HG02938 (cell line): Measurements from ENCODE around the gene DEPDC5.
"Not testable (repeated sequence)": the region's sequence is repeated elsewhere in the genome, so short reads cannot be mapped to it uniquely, and the experiment has no call there.

Source experiments
- ATAC-seq: cut with Tn5 transposase; IDR thresholded peaks from one replicate; pipeline ENCODE4 v1.9.1; 2021; ENCODE audit warnings: mild to moderate bottlenecking, moderate library complexity; ENCODE audit not compliant: unreplicated experiment

The DEPDC5 gene

GRCh38 chr22:31813898-31814297 lies 60.1 kb downstream of the DEPDC5 start:
- ATAC-seq, result not testable (repeated sequence)

DNA sequence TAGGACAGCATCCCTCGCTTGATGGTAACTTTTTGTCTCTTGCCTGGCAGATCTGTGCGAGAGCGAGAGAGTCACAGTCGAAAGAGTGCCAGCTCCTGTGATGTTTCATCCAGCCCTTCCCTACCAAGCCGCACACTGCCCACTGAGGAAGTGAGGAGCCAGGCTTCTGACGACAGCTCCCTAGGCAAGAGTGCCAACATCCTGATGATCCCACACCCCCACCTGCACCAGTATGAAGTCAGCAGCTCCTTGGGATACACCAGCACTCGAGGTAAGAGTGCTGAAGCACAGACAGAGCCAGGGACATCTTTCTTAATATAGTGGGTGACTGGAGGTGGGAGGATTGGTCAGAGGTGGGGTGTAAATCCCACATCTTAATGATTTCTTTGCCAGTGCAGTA lies 61.1 kb downstream of the DEPDC5 start:
- no peak for ATAC-seq

- ATAC-seq, result not testable (repeated sequence)
Measured at GRCh38 chr22:31815383-31815814, 61.6 kb downstream of the DEPDC5 start.

GRCh38 chr22:31816750-31817149 lies 62.9 kb downstream of the DEPDC5 start:
- ATAC-seq, result no peak

- no peak for ATAC-seq
Measured at GRCh38 chr22:31818481-31819392, 64.9 kb downstream of the DEPDC5 start.

DNA sequence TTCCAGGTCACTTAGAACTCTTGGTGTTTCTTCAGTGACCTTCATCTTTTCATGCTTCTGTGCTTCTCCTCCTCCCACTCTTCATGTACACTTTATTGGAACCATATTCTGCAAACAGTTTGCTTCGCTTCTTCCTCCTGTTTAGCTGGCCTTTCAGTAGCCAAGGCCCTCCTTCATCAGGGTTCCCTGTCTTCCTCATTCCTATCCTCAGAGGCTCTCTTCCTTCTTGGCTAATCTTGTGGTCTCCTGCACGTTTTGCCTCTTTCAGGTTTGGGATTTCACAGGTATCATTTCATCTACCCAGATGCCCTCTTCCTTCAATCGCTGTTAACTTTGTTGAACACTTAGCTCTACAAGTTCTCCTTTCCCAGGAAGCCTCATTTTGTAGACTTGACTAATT lies 66.8 kb downstream of the DEPDC5 start:
- no peak for ATAC-seq

DNA sequence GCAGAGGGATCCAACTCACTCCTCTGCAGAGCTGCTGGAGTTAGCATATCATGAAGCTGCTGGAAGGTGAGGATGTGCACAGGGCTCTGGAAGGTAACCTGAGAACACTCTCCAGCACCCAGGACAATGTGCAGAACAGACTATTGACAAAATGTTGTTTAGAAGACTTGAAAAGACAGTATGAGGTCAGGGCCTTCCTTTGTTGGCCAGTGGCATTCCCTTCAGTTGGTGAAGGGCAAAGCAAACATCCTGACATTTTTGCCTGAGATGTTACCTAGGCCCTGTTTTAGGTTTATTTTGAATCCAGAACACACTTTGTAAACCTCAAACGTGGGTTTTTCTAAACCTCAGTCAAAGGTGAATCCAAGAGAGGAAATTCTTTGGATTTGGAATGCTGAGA lies 67.8 kb downstream of the DEPDC5 start:
- ATAC-seq, result no peak

GRCh38 chr22:31822523-31822922 lies 68.7 kb downstream of the DEPDC5 start:
- ATAC-seq, result no peak

GRCh38 chr22:31825513-31825912 lies 71.7 kb downstream of the DEPDC5 start:
- no peak for ATAC-seq

- ATAC-seq, result no peak
Measured at GRCh38 chr22:31826443-31826842, 72.6 kb downstream of the DEPDC5 start.

- no peak for ATAC-seq
Measured at GRCh38 chr22:31828739-31829138, 74.9 kb downstream of the DEPDC5 start.

GRCh38 chr22:31829505-31829904 lies 75.7 kb downstream of the DEPDC5 start:
- no peak for ATAC-seq

- no peak for ATAC-seq
Measured at GRCh38 chr22:31830721-31831070, 76.9 kb downstream of the DEPDC5 start.

GRCh38 chr22:31833930-31834329 lies 80.1 kb downstream of the DEPDC5 start:
- ATAC-seq, result no peak

DNA sequence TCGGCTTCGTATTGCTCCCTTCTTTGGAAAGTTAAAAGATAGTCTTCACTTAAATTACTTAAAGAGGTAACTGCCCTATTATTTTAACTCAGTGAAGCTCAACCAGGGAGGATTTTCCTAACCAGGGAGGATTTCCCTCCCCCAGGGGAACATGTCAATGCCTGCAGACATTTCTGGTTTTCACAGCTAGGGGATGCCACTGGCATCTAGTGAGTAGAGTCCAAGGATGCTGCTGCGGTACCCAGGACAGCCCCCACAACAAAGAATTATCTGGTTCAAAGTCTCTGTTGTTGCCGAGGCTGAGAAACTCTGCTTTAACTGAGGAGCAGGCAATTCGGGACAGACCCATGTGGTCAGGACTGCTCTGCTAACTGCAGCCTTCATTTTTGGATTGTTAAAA lies 82.2 kb downstream of the DEPDC5 start:
- no peak for ATAC-seq

DNA sequence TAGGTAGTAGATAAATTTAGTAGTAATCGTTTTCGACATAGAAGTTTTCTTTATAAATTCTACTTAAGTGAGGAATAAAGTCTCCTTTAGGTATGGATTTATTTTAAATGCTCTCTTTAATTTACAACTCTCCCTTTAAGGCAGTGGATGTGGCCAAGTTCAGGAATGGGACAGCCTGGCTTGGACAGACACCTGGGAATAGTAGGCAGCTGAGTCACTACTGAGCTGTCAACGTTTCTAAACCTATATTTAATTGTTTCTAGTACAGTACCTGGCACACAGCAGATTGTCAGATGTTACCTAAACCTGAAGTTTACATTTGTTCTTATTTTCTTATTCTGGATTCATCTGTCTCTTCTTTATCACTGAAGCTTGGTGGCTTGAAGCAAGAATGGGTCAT lies 85.1 kb downstream of the DEPDC5 start:
- no peak for ATAC-seq

- no peak for ATAC-seq
Measured at GRCh38 chr22:31839986-31840385, 86.2 kb downstream of the DEPDC5 start.

GRCh38 chr22:31840585-31840984 lies 86.8 kb downstream of the DEPDC5 start:
- no peak for ATAC-seq

GRCh38 chr22:31841078-31841827 lies 87.4 kb downstream of the DEPDC5 start:
- ATAC-seq, result no peak

GRCh38 chr22:31843526-31843925 lies 89.7 kb downstream of the DEPDC5 start:
- no peak for ATAC-seq

- no peak for ATAC-seq
Measured at GRCh38 chr22:31844941-31845340, 91.1 kb downstream of the DEPDC5 start.
